Gastrocnemius medialis (tissue), 4 donors: Measurements from ENCODE around the gene VIT. TPM values are rescaled to one million over a fixed set of nuclear protein-coding genes. Genes with fewer than 3 reads are reported as not detected.

Experiments
- ATAC-seq, 2 donors: fragments of 150-250 bp; one replicate each; pipeline ENCODE4 v1.9.1; 2016
- DNase-seq, 2 donors: peaks; one replicate each; pipeline ENCODE4 v3.0.0-alpha.2; 2019
- H3K27ac ChIP-seq, 4 donors: fragments of 200-600 bp; sonication (generic); 1 replicate in 1 of 4; 2 replicates in 3 of 4; pipeline ENCODE4 v1.5.1; 2016 to 2018; ENCODE audit warnings: mild to moderate bottlenecking in 2 of 4, moderate library complexity in 1 of 4
- H3K27me3 ChIP-seq, 3 donors: fragments of 200-600 bp; sonication (generic) in 2 of 3; 1 replicate in 1 of 3; 2 replicates in 2 of 3; pipeline versions ENCODE4 v1.5.1 to v1.6.0; 2016 to 2019; ENCODE audit warnings: mild to moderate bottlenecking in 1 of 3, moderate library complexity in 1 of 3
- H3K36me3 ChIP-seq, 2 donors: fragments of 200-600 bp; sonication (generic) in 1 of 2; one replicate each; pipeline ENCODE4 v1.5.1; 2017 to 2018
- H3K4me1 ChIP-seq, 2 donors: fragments of 200-600 bp; sonication (generic) in 1 of 2; one replicate each; pipeline ENCODE4 v1.5.1; 2016 to 2017; ENCODE audit warnings: mild to moderate bottlenecking in 2 of 2
- H3K4me3 ChIP-seq, 4 donors: fragments of 200-600 bp; sonication (generic) in 3 of 4; 1 replicate in 1 of 4; 2 replicates in 3 of 4; pipeline ENCODE4 v1.5.1; 2016 to 2019; ENCODE audit warnings: mild to moderate bottlenecking in 2 of 4
- H3K9me3 ChIP-seq, 3 donors: fragments of 200-600 bp; sonication (generic) in 2 of 3; 1 replicate in 1 of 3; 2 replicates in 2 of 3; pipeline ENCODE4 v1.5.1; 2016 to 2019
- CTCF ChIP-seq, 5 experiments: fragments of 450-650 bp in 3 of 5; fragments of 200-600 bp in 2 of 5; sonication (generic) in 2 of 5; IDR thresholded peaks in 4 of 5; conservative IDR thresholded peaks in 1 of 5; 1 replicate in 4 of 5; 2 replicates in 1 of 5; pipeline ENCODE4 v1.5.1; 2016 to 2019; ENCODE audit warnings: antibody characterized with exemption in 5 of 5, mild to moderate bottlenecking in 3 of 5, moderate library complexity in 3 of 5
- POLR2A ChIP-seq, 2 donors: fragments of 450-650 bp; IDR thresholded peaks; one replicate each; pipeline ENCODE4 v1.6.1; 2017; ENCODE audit warnings: antibody characterized with exemption in 2 of 2, mild to moderate bottlenecking in 2 of 2, moderate library complexity in 2 of 2
- in situ Hi-C, 4 donors: fragments of 200-750 bp; cut with MboI; loops; one replicate each; pipeline versions ENCODE4 v1.15.0 to v1.8.0; 2017; ENCODE audit warnings: low sequenced_read_pairs in 4 of 4
- intact Hi-C: fragments of 100-400 bp; cut with DNase I; formaldehyde crosslinking; loops from one replicate; pipeline ENCODE4 v1.15.1; 2023; ENCODE audit warnings: low total_unique reads
- total RNA-seq, 4 donors: library from RNA; depleted of rRNA; stranded (reverse); fragments of >200 nt; gene quantifications; one replicate each; pipeline versions ENCODE4 v1.1.0 to v1.2.3, GENCODE V29; 2016

The VIT gene
- total RNA-seq, 4 donors from 2014 or later: 14.4 to 27.3 (median 17.6) TPM

- in situ Hi-C loops: no loop called here
- no peak for ATAC-seq
- no peak for DNase-seq
- no peaks in the 10 kb centered on the region for H3K27me3 ChIP-seq
- H3K4me1 ChIP-seq: no peaks in the 10 kb centered on the region
- H3K36me3 ChIP-seq: peaks cover 3 to 55% of the 10 kb centered on the region in 2 donors
- H3K9me3 ChIP-seq: peaks cover 0 to 2% (median 0%) of the 10 kb centered on the region in 3 donors
- TF ChIP-seq CTCF (IDR thresholded peaks at IDR 0.05 in 4 of 5, conservative IDR thresholded peaks at IDR 0.05 in 1 of 5) (no peak), POLR2A (IDR thresholded peaks at IDR 0.05) (no peak)
- no peak overlapping the region for H3K27ac ChIP-seq
- no peak overlapping the region for H3K4me3 ChIP-seq
- intact Hi-C loops: no loop called here
Observed at GRCh38 chr2:36858551-36859365, 162.3 kb downstream of the VIT start.

GRCh38 chr2:36859366-36859792 lies 162.9 kb downstream of the VIT start:
- H3K27ac ChIP-seq: no peak overlapping the region
- intact Hi-C loops: no loop called here

DNA sequence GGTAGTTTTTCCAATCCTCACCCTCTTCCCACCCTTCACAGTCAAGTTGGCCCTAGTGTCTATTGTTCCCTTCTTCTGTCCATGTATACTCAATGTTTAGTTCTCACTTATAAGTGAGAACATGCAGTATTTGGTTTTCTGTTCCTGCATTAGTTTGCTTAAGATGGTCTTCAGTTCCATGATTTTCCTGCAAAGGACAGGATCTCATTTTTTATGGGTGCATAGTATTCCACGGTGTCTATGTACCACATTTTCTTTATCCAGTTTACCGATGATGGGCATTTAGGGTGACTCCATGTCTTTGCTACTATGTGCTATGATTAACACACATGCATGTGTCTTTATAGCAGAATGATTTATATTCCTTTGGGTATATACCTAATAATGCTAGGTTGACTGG lies 165.4 kb downstream of the VIT start:
- no peak for TF ChIP-seq POLR2A (IDR thresholded peaks at IDR 0.05)
- TF ChIP-seq CTCF (IDR thresholded peaks at IDR 0.05 in 4 of 5, conservative IDR thresholded peaks at IDR 0.05 in 1 of 5): no peak
- Histone ChIP-seq H3K9me3 (peaks cover 0 to 2% (median 0%) of the 10 kb centered on the region in 3 donors), H3K27ac (no peak overlapping the region), H3K4me1 (no peaks in the 10 kb centered on the region), H3K4me3 (no peak overlapping the region), H3K36me3 (peaks cover 3 to 57% of the 10 kb centered on the region in 2 donors), H3K27me3 (no peaks in the 10 kb centered on the region)
- intact Hi-C loops (no loop called here), in situ Hi-C loops (no loop called here)
- no peak for DNase-seq
- ATAC-seq: no peak

More at GRCh38 chr2:36859366-36859792, 162.9 kb downstream of the VIT start:
- no peaks in the 10 kb centered on the region for H3K4me1 ChIP-seq
- DNase-seq (no peak), ATAC-seq (no peak)
- no peaks in the 10 kb centered on the region for H3K27me3 ChIP-seq
- in situ Hi-C loops: no loop called here
- H3K4me3 ChIP-seq: no peak overlapping the region
- H3K9me3 ChIP-seq: peaks cover 0 to 2% (median 0%) of the 10 kb centered on the region in 3 donors
- no peak for TF ChIP-seq CTCF (IDR thresholded peaks at IDR 0.05 in 4 of 5, conservative IDR thresholded peaks at IDR 0.05 in 1 of 5)
- no peak for TF ChIP-seq POLR2A (IDR thresholded peaks at IDR 0.05)
- H3K36me3 ChIP-seq: peaks cover 3 to 56% of the 10 kb centered on the region in 2 donors

Other genes starting within 250 kb of the VIT start
- gene FEZ2, start 98.5 kb upstream of the VIT start, total RNA-seq: 100 to 1,000 TPM in 3 of 4 donors, 10 to 100 TPM in 1; 65.1 to 126 (median 110) TPM